Measurements from ENCODE around the gene CAPN10.

GRCh38 chr2:240602266-240603050 lies 15.9 kb downstream of the CAPN10 start:
- no peak for TF ChIP-seq BHLHE40 (IDR thresholded peaks at IDR 0.05; ENCODE audit: borderline replicate concordance)
- no peak for TF ChIP-seq FOXA1 (IDR thresholded peaks at IDR 0.05)
- TF ChIP-seq, protein P1, sequence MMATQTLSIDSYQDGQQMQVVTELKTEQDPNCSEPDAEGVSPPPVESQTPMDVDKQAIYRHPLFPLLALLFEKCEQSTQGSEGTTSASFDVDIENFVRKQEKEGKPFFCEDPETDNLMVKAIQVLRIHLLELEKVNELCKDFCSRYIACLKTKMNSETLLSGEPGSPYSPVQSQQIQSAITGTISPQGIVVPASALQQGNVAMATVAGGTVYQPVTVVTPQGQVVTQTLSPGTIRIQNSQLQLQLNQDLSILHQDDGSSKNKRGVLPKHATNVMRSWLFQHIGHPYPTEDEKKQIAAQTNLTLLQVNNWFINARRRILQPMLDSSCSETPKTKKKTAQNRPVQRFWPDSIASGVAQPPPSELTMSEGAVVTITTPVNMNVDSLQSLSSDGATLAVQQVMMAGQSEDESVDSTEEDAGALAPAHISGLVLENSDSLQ (IDR thresholded peaks at IDR 0.05) = no peak
- no peak for TF ChIP-seq FOXM1 (IDR thresholded peaks at IDR 0.05; ENCODE audit: borderline replicate concordance)
- TF ChIP-seq CTBP1 (IDR thresholded peaks at IDR 0.05; ENCODE audit: borderline replicate concordance) = no peak
- TF ChIP-seq ZNF384 (IDR thresholded peaks at IDR 0.05) = no peak
- TF ChIP-seq SP1 (IDR thresholded peaks at IDR 0.05) = no peak
- TF ChIP-seq SUZ12 (IDR thresholded peaks at IDR 0.05) = no peak
- no peak for TF ChIP-seq FOXK2 (IDR thresholded peaks at IDR 0.05)
